Liver (tissue), 9 donors: ENCODE data around the gene SOX18. TPM values are rescaled to one million over a fixed set of nuclear protein-coding genes. Genes with fewer than 3 reads are reported as not detected.

Source experiments
- DNase-seq: peaks from one replicate; pipeline ENCODE4 v3.0.0-alpha.2; 2017; ENCODE audit warnings: low spot score
- H3K27ac ChIP-seq, 2 donors: one replicate each; pipeline ENCODE4 v1.7.0; 2013; ENCODE audit warnings: inconsistent platforms in 2 of 2, low read length in 2 of 2, control low read depth in 1 of 2, low read depth in 1 of 2, mild to moderate bottlenecking in 1 of 2
- H3K27me3 ChIP-seq, 4 donors: one replicate each; pipeline versions ENCODE4 v1.6.1 to v1.7.0; 2013; ENCODE audit warnings: low read length in 3 of 4, inconsistent platforms in 1 of 4, mild to moderate bottlenecking in 1 of 4, moderate library complexity in 1 of 4; ENCODE audit not compliant: control insufficient read depth in 4 of 4, insufficient read depth in 4 of 4
- H3K36me3 ChIP-seq, 4 donors: one replicate each; pipeline versions ENCODE4 v1.6.1 to v1.7.0; 2013; ENCODE audit warnings: low read length in 3 of 4, mild to moderate bottlenecking in 3 of 4, low read depth in 1 of 4, moderate library complexity in 1 of 4; ENCODE audit not compliant: control insufficient read depth in 4 of 4, insufficient read depth in 3 of 4
- H3K4me1 ChIP-seq, 4 donors: one replicate each; pipeline versions ENCODE4 v1.6.1 to v1.7.0; 2013; ENCODE audit warnings: low read length in 3 of 4, mild to moderate bottlenecking in 3 of 4, moderate library complexity in 1 of 4; ENCODE audit not compliant: control insufficient read depth in 4 of 4, insufficient read depth in 4 of 4
- H3K4me3 ChIP-seq, 3 donors: one replicate each; pipeline versions ENCODE4 v1.6.1 to v1.7.0; 2013; ENCODE audit warnings: low read length in 3 of 3, control low read depth in 1 of 3, low read depth in 1 of 3, mild to moderate bottlenecking in 1 of 3
- H3K9ac ChIP-seq, 2 donors: one replicate each; pipeline ENCODE4 v1.7.0; 2013; ENCODE audit warnings: low read length in 2 of 2, mild to moderate bottlenecking in 2 of 2, moderate library complexity in 2 of 2, control low read depth in 1 of 2, low read depth in 1 of 2
- H3K9me3 ChIP-seq, 4 donors: one replicate each; pipeline versions ENCODE4 v1.6.1 to v1.7.0; 2013; ENCODE audit warnings: low read length in 3 of 4; ENCODE audit not compliant: control insufficient read depth in 4 of 4
- ATF3 ChIP-seq: IDR thresholded peaks from 2 replicates; pipeline ENCODE4 v1.6.1; 2016; ENCODE audit warnings: antibody characterized with exemption
- EGR1 ChIP-seq, 2 donors: IDR thresholded peaks; 2 replicates each; pipeline ENCODE4 v1.6.1; 2016 to 2018; ENCODE audit warnings: antibody characterized with exemption in 2 of 2, low read depth in 2 of 2
- FOXA1 ChIP-seq: IDR thresholded peaks from 2 replicates; pipeline ENCODE4 v1.6.1; 2016; ENCODE audit warnings: antibody characterized with exemption
- HNF4G ChIP-seq: IDR thresholded peaks from 2 replicates; pipeline ENCODE4 v1.6.1; 2016; ENCODE audit warnings: antibody characterized with exemption
- JUND ChIP-seq, 2 donors: IDR thresholded peaks; 2 replicates each; pipeline ENCODE4 v1.6.1; 2016; ENCODE audit warnings: antibody characterized with exemption in 2 of 2
- NR2F2 ChIP-seq: IDR thresholded peaks from 2 replicates; pipeline ENCODE4 v1.6.1; 2016; ENCODE audit warnings: antibody characterized with exemption
- RAD21 ChIP-seq, 2 donors: IDR thresholded peaks; 2 replicates each; pipeline ENCODE4 v1.6.1; 2016; ENCODE audit warnings: antibody characterized with exemption in 2 of 2, mild to moderate bottlenecking in 2 of 2
- RXRA ChIP-seq, 2 donors: IDR thresholded peaks; 2 replicates each; pipeline ENCODE4 v1.6.1; 2017 to 2018; ENCODE audit warnings: antibody characterized with exemption in 2 of 2, mild to moderate bottlenecking in 1 of 2
- SP1 ChIP-seq: IDR thresholded peaks from 2 replicates; pipeline ENCODE4 v1.6.1; 2018; ENCODE audit warnings: antibody characterized with exemption, mild to moderate bottlenecking
- TAF1 ChIP-seq: conservative IDR thresholded peaks from 2 replicates; pipeline ENCODE4 v1.6.1; 2016; ENCODE audit warnings: antibody characterized with exemption, mild to moderate bottlenecking
- WGBS: extraction: QIAGEN DNeasy Blood & Tissue Kit; methylation state at CpG from one replicate; pipeline ENCODE4 v1.1.7; 2013; 5-methylcytosine and 5-hydroxymethylcytosine counted together
- polyA plus RNA-seq, 2 donors: library from polyadenylated mRNA; stranded (reverse) in 1 of 2; unstranded in 1 of 2; fragments of 200-250 nt in 1 of 2; fragments of >200 nt in 1 of 2; fragmentation: Nextera tagmentation in 1 of 2; extraction: Ambion mirVana in 1 of 2; gene quantifications; one replicate each; pipeline versions ENCODE4 v1.2.1 to v1.2.3, GENCODE V29; 2013 to 2015
- total RNA-seq, 2 donors: library from RNA; depleted of rRNA; stranded (reverse); fragments of >200 nt; gene quantifications; one replicate each; pipeline ENCODE4 v1.2.3, GENCODE V29; 2014
- TF ChIP-seq, protein P1 (sequence below): fragments of 150-350 bp; IDR thresholded peaks from 2 replicates; pipeline ENCODE4 v1.5.1; 2017; ENCODE audit warnings: improper control_type of control experiment, low read depth, low read length; ENCODE audit not compliant: missing input control
- TF ChIP-seq, protein P2 (sequence below): IDR thresholded peaks from 2 replicates; pipeline ENCODE4 v1.6.1; 2016; ENCODE audit warnings: antibody characterized with exemption, mild to moderate bottlenecking
- donor health status: healthy.
- donor health status: healthy.
- donor health status: healthy.
- donor health status: healthy.
- donor health status: healthy.

The SOX18 gene
- total and polyA plus RNA-seq, 4 donors = 1.1 to 5.8 (median 2.6) TPM

DNA sequence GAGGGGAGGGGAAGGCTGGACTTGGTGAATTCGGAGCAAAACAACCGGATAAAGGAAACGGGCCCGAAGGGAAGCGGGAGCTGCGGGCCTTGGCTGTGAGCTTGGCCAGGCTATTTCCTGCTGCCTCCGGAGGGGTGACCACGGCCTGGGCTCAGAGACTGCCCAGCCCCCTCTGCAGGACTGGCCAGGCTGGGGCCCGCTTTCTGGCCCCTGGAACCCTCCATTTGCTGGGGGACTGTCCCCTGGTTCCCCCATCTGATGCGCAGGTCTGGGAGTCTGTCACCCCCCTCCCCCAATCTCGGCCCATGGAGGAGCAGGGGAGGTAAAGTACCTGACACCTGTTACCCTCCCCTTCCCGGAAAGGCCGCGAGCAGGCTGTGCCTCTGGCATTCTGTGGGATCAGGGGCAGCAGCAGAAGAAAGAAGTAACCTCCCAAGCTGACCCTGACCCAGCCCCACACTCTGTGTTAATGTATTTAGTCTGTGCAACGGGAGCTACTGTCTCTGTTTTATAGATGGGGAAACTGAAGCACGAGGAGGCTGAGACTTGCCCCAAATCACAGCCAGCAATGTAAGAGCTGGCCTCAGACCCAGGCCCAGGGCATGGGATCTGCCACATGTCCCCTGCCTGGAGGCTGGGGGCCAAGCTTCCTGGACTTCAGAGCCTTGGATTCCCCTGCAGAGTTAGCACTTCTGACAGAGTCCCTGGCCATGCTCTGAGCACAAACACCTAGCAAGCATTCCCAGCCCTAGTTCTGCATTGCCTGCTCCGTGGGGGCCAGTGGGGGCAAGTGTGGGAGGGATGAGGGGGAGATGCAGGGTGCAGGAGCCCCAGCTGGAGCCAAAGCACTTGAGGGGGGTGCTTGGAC is 9.9 kb downstream of the SOX18 start:
- H3K27ac ChIP-seq = no peak overlapping the region
- peak overlapping the region in 1 of 3 donors; percentile 61 for H3K4me3 ChIP-seq
- peaks cover 7 to 26% (median 11%) of the 10 kb centered on the region in 4 donors for H3K4me1 ChIP-seq
- no peaks in the 10 kb centered on the region for H3K9me3 ChIP-seq
- TF ChIP-seq RAD21 (IDR thresholded peaks at IDR 0.05) (no peak), NR2F2 (peak; percentile 27)
- no peak overlapping the region for H3K9ac ChIP-seq
- peaks cover 0 to 3% (median 2%) of the 10 kb centered on the region in 4 donors for H3K27me3 ChIP-seq
- no peak for DNase-seq
- H3K36me3 ChIP-seq = peaks cover 0 to 7% (median 1%) of the 10 kb centered on the region in 4 donors
- WGBS = 21% methylated on average over 17 of the region's 17 CpGs

DNA sequence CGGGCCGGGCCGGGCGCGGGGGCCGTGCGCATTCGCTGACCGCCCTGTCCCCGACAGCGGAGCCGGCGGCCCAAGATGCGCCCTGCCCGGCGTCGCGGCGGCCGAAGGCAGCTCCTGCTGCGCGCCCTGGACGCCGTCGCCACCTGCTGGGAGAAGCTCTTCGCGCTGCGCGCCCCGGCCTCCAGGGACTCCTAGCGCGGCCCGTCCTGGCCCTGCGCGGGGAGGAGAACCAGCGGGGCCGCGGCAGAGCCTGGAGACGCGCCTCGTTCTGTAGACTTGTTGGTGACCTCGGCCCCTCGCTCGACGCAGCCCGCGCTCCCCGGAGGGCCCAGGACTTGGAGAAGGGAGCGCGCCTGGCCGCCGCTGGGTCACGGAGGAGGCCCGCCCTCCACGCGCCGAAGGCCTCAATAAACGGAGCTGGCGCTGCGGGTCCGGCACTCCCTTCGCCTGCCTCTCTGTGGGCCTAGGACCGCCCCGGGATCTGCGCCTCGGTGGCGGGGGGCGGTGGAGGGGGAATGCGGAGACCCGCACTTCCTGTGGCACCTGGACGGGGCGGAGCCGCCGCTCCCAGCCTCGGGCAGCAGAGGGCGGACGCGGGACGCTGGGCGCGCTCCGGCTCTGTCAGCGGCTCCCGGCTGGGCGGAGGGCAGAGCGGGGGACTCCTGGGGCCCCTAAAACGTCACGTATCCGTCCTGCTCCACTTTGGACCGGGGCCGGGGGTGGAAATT is 10.7 kb downstream of the SOX18 start:
- Histone ChIP-seq H3K27me3 (peaks cover 0 to 3% (median 2%) of the 10 kb centered on the region in 4 donors), H3K9ac (no peak overlapping the region), H3K4me3 (peak overlapping the region in 2 of 3 donors; percentile 58 to 61), H3K4me1 (peaks cover 7 to 26% (median 11%) of the 10 kb centered on the region in 4 donors), H3K36me3 (peaks cover 0 to 11% (median 5%) of the 10 kb centered on the region in 4 donors), H3K9me3 (no peaks in the 10 kb centered on the region), H3K27ac (peak overlapping the region; percentile 36 to 66)
- WGBS = under 1% methylated on average over 91 of the region's 91 CpGs
- peak; percentile 72 for DNase-seq
- TF ChIP-seq, protein P1, sequence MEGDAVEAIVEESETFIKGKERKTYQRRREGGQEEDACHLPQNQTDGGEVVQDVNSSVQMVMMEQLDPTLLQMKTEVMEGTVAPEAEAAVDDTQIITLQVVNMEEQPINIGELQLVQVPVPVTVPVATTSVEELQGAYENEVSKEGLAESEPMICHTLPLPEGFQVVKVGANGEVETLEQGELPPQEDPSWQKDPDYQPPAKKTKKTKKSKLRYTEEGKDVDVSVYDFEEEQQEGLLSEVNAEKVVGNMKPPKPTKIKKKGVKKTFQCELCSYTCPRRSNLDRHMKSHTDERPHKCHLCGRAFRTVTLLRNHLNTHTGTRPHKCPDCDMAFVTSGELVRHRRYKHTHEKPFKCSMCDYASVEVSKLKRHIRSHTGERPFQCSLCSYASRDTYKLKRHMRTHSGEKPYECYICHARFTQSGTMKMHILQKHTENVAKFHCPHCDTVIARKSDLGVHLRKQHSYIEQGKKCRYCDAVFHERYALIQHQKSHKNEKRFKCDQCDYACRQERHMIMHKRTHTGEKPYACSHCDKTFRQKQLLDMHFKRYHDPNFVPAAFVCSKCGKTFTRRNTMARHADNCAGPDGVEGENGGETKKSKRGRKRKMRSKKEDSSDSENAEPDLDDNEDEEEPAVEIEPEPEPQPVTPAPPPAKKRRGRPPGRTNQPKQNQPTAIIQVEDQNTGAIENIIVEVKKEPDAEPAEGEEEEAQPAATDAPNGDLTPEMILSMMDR = peak; percentile 67
- TF ChIP-seq RAD21 (IDR thresholded peaks at IDR 0.05) = peak; percentile 61 to 66
- TF ChIP-seq TAF1 = no peak
- no peak for TF ChIP-seq JUND (IDR thresholded peaks at IDR 0.05)
- no peak for TF ChIP-seq SP1
- TF ChIP-seq EGR1 (IDR thresholded peaks at IDR 0.05; ENCODE audit: low read depth in 2 of 2) = no peak
- no peak for TF ChIP-seq FOXA1
- TF ChIP-seq, protein P2, sequence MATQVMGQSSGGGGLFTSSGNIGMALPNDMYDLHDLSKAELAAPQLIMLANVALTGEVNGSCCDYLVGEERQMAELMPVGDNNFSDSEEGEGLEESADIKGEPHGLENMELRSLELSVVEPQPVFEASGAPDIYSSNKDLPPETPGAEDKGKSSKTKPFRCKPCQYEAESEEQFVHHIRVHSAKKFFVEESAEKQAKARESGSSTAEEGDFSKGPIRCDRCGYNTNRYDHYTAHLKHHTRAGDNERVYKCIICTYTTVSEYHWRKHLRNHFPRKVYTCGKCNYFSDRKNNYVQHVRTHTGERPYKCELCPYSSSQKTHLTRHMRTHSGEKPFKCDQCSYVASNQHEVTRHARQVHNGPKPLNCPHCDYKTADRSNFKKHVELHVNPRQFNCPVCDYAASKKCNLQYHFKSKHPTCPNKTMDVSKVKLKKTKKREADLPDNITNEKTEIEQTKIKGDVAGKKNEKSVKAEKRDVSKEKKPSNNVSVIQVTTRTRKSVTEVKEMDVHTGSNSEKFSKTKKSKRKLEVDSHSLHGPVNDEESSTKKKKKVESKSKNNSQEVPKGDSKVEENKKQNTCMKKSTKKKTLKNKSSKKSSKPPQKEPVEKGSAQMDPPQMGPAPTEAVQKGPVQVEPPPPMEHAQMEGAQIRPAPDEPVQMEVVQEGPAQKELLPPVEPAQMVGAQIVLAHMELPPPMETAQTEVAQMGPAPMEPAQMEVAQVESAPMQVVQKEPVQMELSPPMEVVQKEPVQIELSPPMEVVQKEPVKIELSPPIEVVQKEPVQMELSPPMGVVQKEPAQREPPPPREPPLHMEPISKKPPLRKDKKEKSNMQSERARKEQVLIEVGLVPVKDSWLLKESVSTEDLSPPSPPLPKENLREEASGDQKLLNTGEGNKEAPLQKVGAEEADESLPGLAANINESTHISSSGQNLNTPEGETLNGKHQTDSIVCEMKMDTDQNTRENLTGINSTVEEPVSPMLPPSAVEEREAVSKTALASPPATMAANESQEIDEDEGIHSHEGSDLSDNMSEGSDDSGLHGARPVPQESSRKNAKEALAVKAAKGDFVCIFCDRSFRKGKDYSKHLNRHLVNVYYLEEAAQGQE = no peak
- no peak for TF ChIP-seq NR2F2
- TF ChIP-seq ATF3 = no peak
- TF ChIP-seq HNF4G = no peak
- TF ChIP-seq RXRA (IDR thresholded peaks at IDR 0.05) = no peak
